ENCODE results near the gene KLK11. TPM values are rescaled to one million over a fixed set of nuclear protein-coding genes. Genes with fewer than 3 reads are reported as not detected.

KLK11 gene
- total RNA-seq, 6 donors from 2014 or later: 13.3 to 37.7 (median 22.9) TPM

DNA sequence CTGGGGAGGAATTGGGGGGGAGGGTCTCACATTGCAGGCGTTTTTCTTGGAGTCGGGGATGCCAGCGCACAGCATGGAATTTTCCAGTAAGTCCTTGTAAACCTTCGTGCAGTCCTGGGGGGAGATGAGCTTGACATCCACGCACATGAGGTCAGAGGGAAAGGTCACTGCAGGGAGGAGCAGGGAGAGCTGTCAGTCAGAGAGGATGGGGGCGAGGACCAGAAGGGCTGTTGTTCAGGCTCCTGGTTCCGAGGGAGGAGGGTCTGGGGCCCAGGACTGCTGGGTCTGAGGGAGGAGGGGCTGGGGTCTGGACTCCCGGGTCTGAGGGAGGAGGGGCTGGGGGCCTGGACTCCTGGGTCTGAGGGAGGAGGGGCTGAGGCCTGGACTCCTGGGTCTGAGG is 46.7 kb downstream of the KLK11 start:
- Histone ChIP-seq H3K4me3 (no peak overlapping the region), H3K36me3 (no peaks in the 10 kb centered on the region), H3K27me3 (no peaks in the 10 kb centered on the region), H3K9me3 (no peaks in the 10 kb centered on the region), H3K27ac (no peak overlapping the region), H3K4me1 (no peaks in the 10 kb centered on the region)
- TF ChIP-seq POLR2AphosphoS5 (IDR thresholded peaks at IDR 0.05): no peak
- TF ChIP-seq, protein P1, sequence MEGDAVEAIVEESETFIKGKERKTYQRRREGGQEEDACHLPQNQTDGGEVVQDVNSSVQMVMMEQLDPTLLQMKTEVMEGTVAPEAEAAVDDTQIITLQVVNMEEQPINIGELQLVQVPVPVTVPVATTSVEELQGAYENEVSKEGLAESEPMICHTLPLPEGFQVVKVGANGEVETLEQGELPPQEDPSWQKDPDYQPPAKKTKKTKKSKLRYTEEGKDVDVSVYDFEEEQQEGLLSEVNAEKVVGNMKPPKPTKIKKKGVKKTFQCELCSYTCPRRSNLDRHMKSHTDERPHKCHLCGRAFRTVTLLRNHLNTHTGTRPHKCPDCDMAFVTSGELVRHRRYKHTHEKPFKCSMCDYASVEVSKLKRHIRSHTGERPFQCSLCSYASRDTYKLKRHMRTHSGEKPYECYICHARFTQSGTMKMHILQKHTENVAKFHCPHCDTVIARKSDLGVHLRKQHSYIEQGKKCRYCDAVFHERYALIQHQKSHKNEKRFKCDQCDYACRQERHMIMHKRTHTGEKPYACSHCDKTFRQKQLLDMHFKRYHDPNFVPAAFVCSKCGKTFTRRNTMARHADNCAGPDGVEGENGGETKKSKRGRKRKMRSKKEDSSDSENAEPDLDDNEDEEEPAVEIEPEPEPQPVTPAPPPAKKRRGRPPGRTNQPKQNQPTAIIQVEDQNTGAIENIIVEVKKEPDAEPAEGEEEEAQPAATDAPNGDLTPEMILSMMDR (IDR thresholded peaks at IDR 0.05): no peak
- no peak for TF ChIP-seq POLR2A (IDR thresholded peaks at IDR 0.05)
- no peak for TF ChIP-seq EP300 (IDR thresholded peaks at IDR 0.05)
- no peak for ATAC-seq (ENCODE audit: low FRiP score in 2 of 2)
- no peak for DNase-seq
- 37 to 40% methylated on average over 7 of the region's 8 CpGs for WGBS, 2 donors

DNA sequence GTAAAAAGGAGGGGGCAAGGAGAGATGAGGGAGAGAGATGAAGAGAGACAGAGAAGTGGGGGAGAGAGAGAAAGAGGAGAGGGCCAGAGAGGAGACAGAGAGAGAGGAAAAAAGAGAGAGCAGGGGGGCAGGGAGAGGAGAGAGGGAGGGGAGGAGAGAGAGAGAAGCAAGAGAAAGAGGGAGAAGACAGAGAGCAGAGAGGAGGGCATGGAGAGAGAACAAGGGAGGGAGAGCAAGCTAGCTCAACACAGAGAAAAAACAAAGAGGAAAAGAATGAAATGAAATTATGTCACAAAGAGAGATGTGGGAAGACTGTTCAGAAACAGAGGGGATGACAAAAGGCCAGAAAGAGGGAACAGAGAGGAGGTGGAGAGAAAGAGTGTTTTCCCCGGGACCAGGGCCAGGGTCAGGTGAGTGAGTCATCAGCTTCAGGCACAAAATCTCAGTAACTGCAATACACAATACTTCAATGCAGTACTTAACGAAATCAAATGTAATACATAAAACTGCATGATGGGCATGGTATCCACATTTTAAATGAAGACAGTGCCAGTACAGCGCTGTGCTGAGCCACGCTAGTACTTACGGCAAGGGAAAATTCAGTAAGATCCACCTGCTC is 47.5 kb downstream of the KLK11 start:
- H3K36me3 ChIP-seq: no peaks in the 10 kb centered on the region
- H3K27ac ChIP-seq: no peak overlapping the region
- TF ChIP-seq, protein P1 (IDR thresholded peaks at IDR 0.05): no peak
- TF ChIP-seq POLR2AphosphoS5 (IDR thresholded peaks at IDR 0.05) (no peak), EP300 (IDR thresholded peaks at IDR 0.05) (no peak), POLR2A (IDR thresholded peaks at IDR 0.05) (no peak)
- H3K27me3 ChIP-seq: no peaks in the 10 kb centered on the region
- H3K4me1 ChIP-seq: no peaks in the 10 kb centered on the region
- DNase-seq (no peak), ATAC-seq (ENCODE audit: low FRiP score in 2 of 2) (no peak)
- H3K9me3 ChIP-seq: no peaks in the 10 kb centered on the region
- WGBS, 2 donors: 73 to 74% methylated on average over 5 of the region's 5 CpGs
- H3K4me3 ChIP-seq: no peak overlapping the region

DNA sequence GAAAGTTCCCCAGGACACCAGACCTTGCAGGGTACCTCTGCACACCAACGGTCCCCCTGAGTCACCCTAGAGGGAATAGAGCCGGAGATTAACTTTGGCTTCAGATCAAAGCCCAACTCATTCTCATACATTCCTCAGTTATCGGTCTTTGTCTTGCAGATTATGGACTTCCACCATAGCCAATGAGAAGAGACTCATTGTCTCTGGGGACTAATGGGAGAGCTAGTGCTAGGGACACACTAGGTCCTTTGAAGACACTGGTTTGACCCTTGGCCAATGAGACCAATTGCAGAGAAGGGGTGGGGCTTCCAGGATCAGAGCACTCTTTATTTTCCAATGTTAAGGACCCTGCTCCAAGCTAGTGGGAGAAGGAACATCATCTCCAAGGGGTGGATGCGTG is 48.8 kb downstream of the KLK11 start:
- ATAC-seq (ENCODE audit: low FRiP score in 2 of 2): no peak
- 76 to 78% methylated on average over 4 of the region's 4 CpGs for WGBS, 2 donors

DNA sequence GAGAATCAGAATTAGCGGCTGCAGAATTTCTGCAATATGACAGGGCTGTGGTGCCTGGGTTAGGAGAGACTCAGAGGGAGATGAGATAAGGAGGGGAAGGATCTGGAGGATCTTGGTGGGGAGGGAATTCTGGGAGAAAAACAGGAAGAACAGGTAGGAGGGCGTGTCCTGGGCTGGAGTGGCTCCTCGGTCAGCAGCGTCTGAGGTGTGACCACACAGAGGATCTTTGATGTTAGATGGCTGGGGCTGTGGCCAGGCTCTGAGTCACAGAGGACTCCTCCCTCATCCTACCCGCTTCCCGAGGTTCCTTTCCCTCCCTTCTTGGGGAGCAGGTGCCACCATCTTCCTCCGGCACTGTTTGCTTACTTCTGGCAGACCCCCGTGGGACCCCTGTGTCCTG is 50.6 kb downstream of the KLK11 start:
- 15 to 23% methylated on average over 8 of the region's 8 CpGs for WGBS, 2 donors
- Histone ChIP-seq H3K9me3 (no peaks in the 10 kb centered on the region), H3K4me1 (no peaks in the 10 kb centered on the region), H3K4me3 (no peak overlapping the region), H3K27me3 (no peaks in the 10 kb centered on the region), H3K27ac (no peak overlapping the region), H3K36me3 (no peaks in the 10 kb centered on the region)
- TF ChIP-seq EP300 (IDR thresholded peaks at IDR 0.05) (no peak), POLR2AphosphoS5 (IDR thresholded peaks at IDR 0.05) (no peak)
- TF ChIP-seq, protein P1 (IDR thresholded peaks at IDR 0.05): no peak
- peak in 1 of 2 donors; percentile 45 for ATAC-seq (ENCODE audit: low FRiP score in 2 of 2)
- DNase-seq: peak in 1 of 2 donors; percentile 45

More for the DNA sequence above, 48.8 kb downstream of the KLK11 start:
- Histone ChIP-seq H3K27ac (no peak overlapping the region), H3K27me3 (no peaks in the 10 kb centered on the region), H3K4me1 (no peaks in the 10 kb centered on the region), H3K36me3 (no peaks in the 10 kb centered on the region), H3K9me3 (no peaks in the 10 kb centered on the region), H3K4me3 (no peak overlapping the region)
- DNase-seq: no peak
- TF ChIP-seq POLR2A (IDR thresholded peaks at IDR 0.05): no peak
- TF ChIP-seq, protein P1 (IDR thresholded peaks at IDR 0.05): no peak
- no peak for TF ChIP-seq EP300 (IDR thresholded peaks at IDR 0.05)
- no peak for TF ChIP-seq POLR2AphosphoS5 (IDR thresholded peaks at IDR 0.05)

Measured in upper lobe of left lung (tissue), 6 donors.